HEK293 (cell line): ENCODE results near the gene IVD.

Source experiments
- BCL11A ChIP-seq: fragments of 450-650 bp; formaldehyde crosslinking; IDR thresholded peaks from 2 replicates; pipeline ENCODE4 v1.5.1; 2016; ENCODE audit warnings: low read depth, missing biosample characterization, missing genetic modification characterization
- CTCF ChIP-seq: fragments of 450-650 bp; formaldehyde crosslinking; IDR thresholded peaks from 2 replicates; pipeline ENCODE4 v1.5.1; 2016; ENCODE audit warnings: missing biosample characterization, missing genetic modification characterization
- TF ChIP-seq, protein P1 (sequence below): fragments of 450-650 bp; formaldehyde crosslinking; IDR thresholded peaks from 2 replicates; pipeline ENCODE4 v1.5.1; 2016; ENCODE audit warnings: missing biosample characterization, missing genetic modification characterization
- TF ChIP-seq, protein P2 (sequence below): fragments of 450-650 bp; formaldehyde crosslinking; IDR thresholded peaks from 2 replicates; pipeline ENCODE4 v1.5.1; 2016; ENCODE audit warnings: missing biosample characterization, missing genetic modification characterization
- TF ChIP-seq, protein P3 (sequence below): fragments of 450-650 bp; formaldehyde crosslinking; IDR thresholded peaks from 2 replicates; pipeline ENCODE4 v1.5.1; 2016; ENCODE audit warnings: missing biosample characterization, missing genetic modification characterization

DNA sequence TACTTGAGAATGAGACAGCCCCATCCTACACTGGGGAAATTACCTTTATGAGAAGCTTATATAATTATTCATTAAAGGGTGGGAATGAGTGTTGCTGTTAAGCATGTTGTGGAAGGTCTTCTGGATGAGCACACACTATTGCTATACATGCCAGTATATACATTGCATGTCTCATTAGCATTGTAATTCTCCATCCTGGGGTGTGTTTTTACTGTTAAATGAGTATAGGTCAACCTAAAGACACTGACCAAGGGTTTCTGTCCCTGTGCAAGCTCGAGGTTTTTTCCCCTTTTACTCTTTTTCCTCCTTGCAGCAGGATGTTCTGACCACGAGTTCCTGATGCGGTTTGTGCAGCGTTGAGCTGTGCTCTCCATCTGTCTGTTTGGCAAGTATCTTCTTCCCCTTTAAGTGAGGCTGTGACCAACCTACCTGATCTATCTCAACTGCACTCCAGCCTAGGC lies 7.2 kb upstream of the IVD start:
- TF ChIP-seq CTCF (tag by site-specific recombination) (no peak), BCL11A (tag by site-specific recombination) (no peak)
- TF ChIP-seq, protein P1, sequence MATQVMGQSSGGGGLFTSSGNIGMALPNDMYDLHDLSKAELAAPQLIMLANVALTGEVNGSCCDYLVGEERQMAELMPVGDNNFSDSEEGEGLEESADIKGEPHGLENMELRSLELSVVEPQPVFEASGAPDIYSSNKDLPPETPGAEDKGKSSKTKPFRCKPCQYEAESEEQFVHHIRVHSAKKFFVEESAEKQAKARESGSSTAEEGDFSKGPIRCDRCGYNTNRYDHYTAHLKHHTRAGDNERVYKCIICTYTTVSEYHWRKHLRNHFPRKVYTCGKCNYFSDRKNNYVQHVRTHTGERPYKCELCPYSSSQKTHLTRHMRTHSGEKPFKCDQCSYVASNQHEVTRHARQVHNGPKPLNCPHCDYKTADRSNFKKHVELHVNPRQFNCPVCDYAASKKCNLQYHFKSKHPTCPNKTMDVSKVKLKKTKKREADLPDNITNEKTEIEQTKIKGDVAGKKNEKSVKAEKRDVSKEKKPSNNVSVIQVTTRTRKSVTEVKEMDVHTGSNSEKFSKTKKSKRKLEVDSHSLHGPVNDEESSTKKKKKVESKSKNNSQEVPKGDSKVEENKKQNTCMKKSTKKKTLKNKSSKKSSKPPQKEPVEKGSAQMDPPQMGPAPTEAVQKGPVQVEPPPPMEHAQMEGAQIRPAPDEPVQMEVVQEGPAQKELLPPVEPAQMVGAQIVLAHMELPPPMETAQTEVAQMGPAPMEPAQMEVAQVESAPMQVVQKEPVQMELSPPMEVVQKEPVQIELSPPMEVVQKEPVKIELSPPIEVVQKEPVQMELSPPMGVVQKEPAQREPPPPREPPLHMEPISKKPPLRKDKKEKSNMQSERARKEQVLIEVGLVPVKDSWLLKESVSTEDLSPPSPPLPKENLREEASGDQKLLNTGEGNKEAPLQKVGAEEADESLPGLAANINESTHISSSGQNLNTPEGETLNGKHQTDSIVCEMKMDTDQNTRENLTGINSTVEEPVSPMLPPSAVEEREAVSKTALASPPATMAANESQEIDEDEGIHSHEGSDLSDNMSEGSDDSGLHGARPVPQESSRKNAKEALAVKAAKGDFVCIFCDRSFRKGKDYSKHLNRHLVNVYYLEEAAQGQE (tag by site-specific recombination) = no peak
- TF ChIP-seq, protein P2, sequence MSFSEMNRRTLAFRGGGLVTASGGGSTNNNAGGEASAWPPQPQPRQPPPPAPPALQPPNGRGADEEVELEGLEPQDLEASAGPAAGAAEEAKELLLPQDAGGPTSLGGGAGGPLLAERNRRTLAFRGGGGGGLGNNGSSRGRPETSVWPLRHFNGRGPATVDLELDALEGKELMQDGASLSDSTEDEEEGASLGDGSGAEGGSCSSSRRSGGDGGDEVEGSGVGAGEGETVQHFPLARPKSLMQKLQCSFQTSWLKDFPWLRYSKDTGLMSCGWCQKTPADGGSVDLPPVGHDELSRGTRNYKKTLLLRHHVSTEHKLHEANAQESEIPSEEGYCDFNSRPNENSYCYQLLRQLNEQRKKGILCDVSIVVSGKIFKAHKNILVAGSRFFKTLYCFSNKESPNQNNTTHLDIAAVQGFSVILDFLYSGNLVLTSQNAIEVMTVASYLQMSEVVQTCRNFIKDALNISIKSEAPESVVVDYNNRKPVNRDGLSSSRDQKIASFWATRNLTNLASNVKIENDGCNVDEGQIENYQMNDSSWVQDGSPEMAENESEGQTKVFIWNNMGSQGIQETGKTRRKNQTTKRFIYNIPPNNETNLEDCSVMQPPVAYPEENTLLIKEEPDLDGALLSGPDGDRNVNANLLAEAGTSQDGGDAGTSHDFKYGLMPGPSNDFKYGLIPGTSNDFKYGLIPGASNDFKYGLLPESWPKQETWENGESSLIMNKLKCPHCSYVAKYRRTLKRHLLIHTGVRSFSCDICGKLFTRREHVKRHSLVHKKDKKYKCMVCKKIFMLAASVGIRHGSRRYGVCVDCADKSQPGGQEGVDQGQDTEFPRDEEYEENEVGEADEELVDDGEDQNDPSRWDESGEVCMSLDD = no peak
- TF ChIP-seq, protein P3, sequence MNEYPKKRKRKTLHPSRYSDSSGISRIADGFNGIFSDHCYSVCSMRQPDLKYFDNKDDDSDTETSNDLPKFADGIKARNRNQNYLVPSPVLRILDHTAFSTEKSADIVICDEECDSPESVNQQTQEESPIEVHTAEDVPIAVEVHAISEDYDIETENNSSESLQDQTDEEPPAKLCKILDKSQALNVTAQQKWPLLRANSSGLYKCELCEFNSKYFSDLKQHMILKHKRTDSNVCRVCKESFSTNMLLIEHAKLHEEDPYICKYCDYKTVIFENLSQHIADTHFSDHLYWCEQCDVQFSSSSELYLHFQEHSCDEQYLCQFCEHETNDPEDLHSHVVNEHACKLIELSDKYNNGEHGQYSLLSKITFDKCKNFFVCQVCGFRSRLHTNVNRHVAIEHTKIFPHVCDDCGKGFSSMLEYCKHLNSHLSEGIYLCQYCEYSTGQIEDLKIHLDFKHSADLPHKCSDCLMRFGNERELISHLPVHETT (tag by site-specific recombination) = no peak
